HFF-Myc (cell line): ENCODE results near the gene TRIM32.

Experiments used
- DNase-seq: peaks from one replicate; pipeline ENCODE4 v3.0.0-alpha.2; 2011; ENCODE audit warnings: low read depth; ENCODE audit errors: extremely low read depth
- H3K4me3 ChIP-seq: replicated peaks from 2 replicates; pipeline ENCODE4 v1.5.1; 2011; ENCODE audit warnings: low read depth, mild to moderate bottlenecking, control low read depth, low read length
- TF ChIP-seq, protein P1 (sequence below): IDR thresholded peaks from 2 replicates; pipeline ENCODE4 v1.5.1; 2012; ENCODE audit warnings: mild to moderate bottlenecking, low read depth, low read length, control low read depth; ENCODE audit errors: missing control alignments

TRIM32 gene

DNA sequence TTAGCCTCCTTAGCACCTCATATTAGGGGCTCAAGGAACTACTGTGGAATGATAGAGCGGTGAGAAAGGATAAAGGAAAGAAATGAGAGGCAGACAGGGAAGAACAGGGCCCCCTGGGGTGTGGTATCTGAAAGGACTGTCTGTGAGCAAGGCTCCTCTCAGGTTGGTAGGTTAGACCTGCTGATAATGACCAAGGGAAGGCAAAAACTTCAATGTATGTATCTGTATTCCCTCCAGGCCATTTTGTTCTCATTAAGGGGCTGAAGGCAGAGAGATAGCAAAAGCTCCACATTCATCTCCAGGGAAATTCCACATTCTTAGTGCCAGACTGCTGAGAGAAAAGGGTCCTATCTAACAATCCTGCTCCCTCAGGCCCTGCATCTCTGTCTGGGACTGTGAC, 28.6 kb downstream of the TRIM32 start:
- DNase-seq, result no peak
- no peak overlapping the region for H3K4me3 ChIP-seq
- TF ChIP-seq, protein P1, sequence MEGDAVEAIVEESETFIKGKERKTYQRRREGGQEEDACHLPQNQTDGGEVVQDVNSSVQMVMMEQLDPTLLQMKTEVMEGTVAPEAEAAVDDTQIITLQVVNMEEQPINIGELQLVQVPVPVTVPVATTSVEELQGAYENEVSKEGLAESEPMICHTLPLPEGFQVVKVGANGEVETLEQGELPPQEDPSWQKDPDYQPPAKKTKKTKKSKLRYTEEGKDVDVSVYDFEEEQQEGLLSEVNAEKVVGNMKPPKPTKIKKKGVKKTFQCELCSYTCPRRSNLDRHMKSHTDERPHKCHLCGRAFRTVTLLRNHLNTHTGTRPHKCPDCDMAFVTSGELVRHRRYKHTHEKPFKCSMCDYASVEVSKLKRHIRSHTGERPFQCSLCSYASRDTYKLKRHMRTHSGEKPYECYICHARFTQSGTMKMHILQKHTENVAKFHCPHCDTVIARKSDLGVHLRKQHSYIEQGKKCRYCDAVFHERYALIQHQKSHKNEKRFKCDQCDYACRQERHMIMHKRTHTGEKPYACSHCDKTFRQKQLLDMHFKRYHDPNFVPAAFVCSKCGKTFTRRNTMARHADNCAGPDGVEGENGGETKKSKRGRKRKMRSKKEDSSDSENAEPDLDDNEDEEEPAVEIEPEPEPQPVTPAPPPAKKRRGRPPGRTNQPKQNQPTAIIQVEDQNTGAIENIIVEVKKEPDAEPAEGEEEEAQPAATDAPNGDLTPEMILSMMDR, result no peak

DNA sequence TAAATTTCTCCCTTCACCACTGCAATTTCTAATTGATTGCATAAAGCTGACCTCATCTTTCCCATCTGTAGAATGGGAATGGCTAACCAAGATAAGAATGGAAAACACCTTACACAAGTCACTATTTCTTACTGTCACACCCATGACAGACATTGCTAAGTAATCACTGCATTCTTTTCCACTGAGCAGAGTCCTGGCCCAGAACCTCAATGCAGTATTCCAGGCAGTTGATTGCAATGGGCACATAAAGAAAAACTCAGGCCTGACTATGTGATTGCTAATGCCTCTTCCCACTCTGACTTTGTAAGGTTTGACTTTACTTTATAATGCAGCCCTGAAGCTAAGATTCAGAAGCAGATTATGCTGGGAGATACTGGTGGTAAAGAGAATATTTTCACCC, 29.3 kb downstream of the TRIM32 start:
- no peak overlapping the region for H3K4me3 ChIP-seq
- DNase-seq, result no peak
- TF ChIP-seq, protein P1, result no peak

DNA sequence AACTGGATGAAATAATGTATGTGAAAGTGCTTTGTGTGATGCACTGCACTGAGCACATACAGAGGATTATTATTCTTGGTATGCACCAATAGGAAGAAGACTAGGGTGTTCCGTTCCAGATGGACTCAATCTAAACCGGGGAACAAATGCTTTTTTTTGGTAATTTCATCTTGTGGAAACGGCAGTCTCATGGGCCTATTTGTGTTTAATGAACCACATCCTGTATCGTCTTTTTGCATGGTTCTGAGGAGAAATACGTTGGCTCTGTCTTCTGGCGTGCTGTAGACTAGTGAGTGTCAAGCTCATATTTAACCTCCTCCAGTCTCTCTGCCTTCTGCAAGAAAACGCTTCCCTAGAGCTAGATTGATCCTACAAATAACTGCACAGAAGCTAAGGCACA, 30.0 kb downstream of the TRIM32 start:
- TF ChIP-seq, protein P1, result no peak
- no peak for DNase-seq
- no peak overlapping the region for H3K4me3 ChIP-seq

DNA sequence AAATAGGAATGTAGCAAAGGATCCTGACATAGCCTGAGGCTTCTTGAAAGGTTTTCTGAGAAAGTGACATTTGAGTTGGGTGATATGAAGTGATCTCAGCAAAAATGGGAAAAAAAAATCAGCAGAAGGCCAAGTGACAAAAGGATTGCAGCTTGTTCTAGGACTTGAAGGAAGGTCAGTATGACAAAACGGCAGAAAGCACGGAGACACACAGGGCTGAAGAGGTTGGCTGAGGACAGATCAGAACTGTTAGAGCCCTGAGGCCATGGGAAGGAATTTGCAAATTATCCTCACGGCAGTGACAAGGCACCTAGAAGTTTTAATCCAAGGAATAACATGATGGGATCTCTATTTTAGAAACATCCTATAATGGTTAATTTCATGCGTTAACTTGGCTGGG, 31.0 kb downstream of the TRIM32 start:
- H3K4me3 ChIP-seq, result no peak overlapping the region
- TF ChIP-seq, protein P1, result no peak
- DNase-seq, result no peak

DNA sequence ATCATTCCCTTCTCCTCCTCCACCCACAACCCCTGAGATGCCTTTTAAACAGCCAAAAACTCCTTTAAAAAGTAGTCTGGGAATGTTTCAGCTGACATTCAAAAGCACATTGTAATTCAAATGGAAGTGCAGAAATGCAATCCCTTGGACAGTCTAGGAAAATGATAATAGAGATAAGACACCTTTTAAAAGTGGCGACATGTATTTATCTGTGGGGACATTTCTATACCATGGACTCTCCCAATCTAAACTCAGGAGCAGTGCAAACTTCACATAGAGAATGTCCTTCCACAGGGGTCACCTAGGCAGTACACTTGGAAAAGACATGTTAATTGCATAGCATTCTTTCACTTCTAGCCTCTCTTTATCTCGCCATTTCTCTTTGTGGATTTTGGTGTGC, 33.0 kb downstream of the TRIM32 start:
- no peak for DNase-seq
- no peak overlapping the region for H3K4me3 ChIP-seq
- TF ChIP-seq, protein P1, result no peak

DNA sequence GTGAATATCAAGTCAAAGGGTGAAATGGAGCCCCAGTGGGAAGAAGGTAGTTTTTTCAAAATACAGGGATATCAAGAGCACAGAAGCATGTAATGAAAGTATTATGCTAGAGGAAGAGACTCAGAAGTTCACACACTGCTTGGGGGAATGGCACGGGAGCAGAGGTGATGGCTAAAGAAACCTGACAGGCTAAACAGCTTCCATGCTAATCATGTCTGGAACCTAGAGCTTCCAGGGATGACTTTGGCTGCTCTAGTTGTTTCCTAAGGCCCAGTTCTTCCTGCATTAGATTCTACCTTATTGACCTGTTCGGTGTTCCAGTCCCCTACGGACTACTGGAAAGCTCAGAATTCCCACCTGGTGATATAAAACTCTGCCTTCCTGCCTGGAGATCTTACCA, 34.3 kb downstream of the TRIM32 start:
- no peak for DNase-seq
- no peak overlapping the region for H3K4me3 ChIP-seq
- TF ChIP-seq, protein P1, result no peak

DNA sequence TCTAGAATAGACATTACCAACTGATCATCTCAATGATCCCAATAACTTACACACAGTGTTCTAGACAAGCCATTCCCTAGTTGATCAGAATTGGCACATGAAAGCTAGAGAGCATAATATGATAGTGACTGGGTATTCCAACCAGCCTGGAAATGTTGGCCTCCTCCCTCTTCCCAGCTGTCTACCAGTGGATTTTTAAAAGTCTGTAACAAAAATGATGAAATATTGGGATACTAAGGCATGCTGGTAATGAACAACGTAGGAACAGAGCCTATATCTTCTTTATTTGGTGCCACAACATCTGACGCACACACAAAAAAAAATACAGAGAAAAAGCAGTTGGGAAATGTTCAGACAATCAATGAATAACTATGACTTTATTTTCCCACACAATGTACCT, 34.8 kb downstream of the TRIM32 start:
- TF ChIP-seq, protein P1, result no peak
- H3K4me3 ChIP-seq, result no peak overlapping the region
- DNase-seq, result no peak
